COLO668 (cell line): ENCODE data around the gene TSPAN15.

Experiments used
- DNase-seq: peaks from one replicate; lab custom pipeline; 2025; ENCODE audit not compliant: unreplicated experiment; lab: John Stamatoyannopoulos, UW

Gene TSPAN15

GRCh38 chr10:69451209-69451783, at the start of gene TSPAN15:
Gene TSPAN15, plus strand, starts transcription at chr10:69451465. Its CDS starts 130 bp downstream, at chr10:69451595.
- peak; percentile 92 for DNase-seq

DNA sequence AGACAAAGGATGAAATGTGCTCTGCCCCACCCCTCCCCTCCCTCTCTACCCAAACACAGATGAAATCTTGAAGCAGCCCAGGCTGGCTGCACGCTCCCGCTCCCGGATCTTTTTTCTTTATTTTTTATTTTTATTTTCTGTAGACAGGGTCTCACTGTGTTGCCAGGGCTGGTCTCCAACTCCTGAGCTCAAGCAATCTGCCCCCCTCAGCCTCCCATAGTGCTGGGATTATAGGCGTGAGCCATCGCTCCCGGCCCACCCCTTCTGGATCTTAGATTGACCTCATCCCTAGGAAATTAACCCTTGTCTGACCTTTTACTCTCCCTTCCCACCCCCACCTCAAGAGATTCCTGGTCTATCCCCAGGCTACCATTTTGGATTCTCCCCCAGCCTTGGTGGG, 48.9 kb upstream of the TSPAN15 start:
- no peak for DNase-seq

DNA sequence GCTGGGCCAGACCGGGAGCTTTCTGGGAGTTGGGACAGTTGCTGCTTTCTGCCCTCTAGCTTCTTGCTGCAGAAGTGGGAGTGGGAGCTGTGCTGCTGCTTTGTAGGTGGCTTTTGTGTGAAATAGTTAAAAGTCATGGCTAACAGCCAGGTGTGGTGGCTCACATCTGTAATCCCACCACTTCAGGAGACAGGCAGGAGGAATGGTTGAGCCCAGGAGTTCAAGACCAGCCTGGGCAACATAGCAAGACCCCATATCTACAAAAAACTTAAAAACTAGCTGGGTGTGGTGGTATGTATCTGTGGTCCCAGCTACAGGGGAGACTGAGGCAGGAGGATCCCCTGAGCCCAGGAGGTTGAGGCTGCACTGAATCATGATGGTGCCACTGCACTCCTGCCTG, 48.2 kb upstream of the TSPAN15 start:
- DNase-seq: no peak

GRCh38 chr10:69403519-69403918, 47.7 kb upstream of the TSPAN15 start:
- DNase-seq: no peak

- no peak for DNase-seq
Observed at GRCh38 chr10:69404786-69405185, 46.5 kb upstream of the TSPAN15 start.

GRCh38 chr10:69405221-69405620, 46.0 kb upstream of the TSPAN15 start:
- no peak for DNase-seq

GRCh38 chr10:69406302-69406811, 44.9 kb upstream of the TSPAN15 start:
- no peak for DNase-seq

- DNase-seq: no peak
Observed at GRCh38 chr10:69406816-69407580, 44.3 kb upstream of the TSPAN15 start.

GRCh38 chr10:69407621-69408301, 43.5 kb upstream of the TSPAN15 start:
- peak; percentile 2 for DNase-seq

GRCh38 chr10:69408318-69409175, 42.7 kb upstream of the TSPAN15 start:
- DNase-seq: peak; percentile 93

DNA sequence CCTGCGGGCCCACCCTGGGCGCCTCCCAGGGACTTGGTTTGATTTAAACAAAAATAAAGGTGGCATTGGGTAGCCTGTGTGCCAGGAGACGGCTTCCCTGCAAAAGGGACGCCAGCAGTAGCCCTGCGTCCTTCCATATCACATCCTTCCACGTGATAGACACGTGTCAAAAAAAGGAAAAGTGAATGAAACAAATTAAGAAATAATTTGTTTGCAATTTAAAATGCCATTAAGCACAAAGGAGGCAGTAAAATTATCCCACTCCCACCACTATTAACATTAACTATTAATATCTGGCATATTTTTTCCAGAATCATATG, 42.1 kb upstream of the TSPAN15 start:
- DNase-seq: no peak

DNA sequence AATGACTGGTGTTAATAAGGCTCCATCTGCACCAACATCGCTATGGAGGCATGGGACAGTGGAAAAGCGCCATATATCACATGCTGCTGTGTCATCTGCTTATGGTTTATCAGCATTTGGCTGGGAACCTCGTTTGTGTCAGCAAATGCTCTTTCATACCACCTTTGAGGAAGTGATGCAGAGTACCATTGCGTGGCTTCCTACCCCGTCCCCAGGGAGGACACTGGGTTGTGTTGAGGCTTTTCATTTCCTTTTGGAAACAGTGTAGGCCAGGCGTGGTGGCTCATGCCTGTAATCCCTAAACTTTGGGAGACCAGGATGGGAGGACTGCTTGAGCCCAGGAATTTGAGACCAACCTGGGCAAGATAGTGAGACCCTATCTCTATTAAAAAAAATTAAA, 41.3 kb upstream of the TSPAN15 start:
- DNase-seq: no peak

GRCh38 chr10:69410487-69410886, 40.8 kb upstream of the TSPAN15 start:
- DNase-seq: no peak

DNA sequence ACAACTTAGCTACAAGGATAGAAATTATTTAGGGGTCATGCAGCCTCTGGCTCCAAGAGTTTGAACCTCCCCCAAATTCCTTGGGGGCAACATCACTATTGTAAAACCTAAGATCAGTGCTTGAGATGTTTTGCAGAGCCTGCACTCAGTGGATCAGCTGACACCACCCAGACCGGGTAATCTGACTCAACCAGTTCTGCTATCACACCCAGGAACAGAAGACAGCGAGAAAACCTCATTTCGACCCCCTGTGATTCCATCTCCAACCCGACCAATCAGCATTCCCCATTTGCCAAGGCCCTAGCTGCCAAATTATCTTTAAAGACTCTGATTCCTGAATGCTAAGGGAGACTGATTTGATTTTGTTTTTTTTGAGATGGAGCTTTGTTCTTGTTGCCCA, 39.8 kb upstream of the TSPAN15 start:
- no peak for DNase-seq

DNA sequence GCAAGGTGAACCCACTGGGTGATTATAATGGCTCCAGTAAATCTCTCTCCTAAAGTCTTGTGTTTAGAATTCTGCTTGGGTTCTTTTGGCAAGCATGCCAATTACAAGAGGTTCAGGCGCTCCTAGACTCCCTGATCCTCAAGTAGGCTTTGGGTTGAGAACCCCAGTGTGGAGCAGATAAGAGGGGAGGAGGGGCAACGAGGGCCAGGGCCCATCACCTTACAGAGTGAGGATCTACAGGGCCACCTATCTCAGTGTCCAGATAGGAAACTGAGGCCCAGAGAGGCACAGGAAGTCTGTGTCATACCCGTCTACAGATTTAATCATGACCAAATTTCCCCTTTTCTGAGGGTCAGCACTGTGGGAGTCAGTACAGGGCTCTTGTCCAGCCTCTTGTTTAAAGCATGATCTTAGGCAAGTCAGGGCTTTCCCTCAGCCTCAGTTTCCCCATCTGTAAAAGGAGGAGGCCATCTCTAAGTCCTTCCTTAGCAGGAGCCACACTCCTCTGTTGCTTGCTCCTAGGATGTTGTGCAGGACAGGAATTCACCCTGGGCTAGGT, 39.0 kb upstream of the TSPAN15 start:
- no peak for DNase-seq

GRCh38 chr10:69413221-69413865, 37.9 kb upstream of the TSPAN15 start:
- peak; percentile 25 for DNase-seq

- DNase-seq: no peak
Observed at GRCh38 chr10:69414036-69415018, 36.9 kb upstream of the TSPAN15 start.

DNA sequence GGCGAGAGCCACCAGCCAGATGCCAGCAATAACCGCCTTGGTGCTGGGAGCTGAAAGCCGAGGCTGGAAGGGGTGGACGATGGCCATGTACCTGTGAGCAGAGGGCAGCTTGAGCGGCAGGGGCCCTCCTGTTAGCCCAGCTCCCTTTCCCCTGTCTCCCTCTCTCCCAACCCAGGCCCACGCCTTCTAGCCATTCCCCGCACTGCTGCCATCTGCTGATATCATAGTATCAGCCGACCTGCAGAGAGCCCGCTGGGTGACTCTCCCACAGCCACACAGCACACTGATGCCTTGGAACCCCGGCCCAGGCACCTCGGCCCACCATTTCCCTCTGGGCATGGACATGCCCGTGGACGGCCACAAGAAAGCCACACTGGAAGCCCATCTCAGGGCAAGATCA, 36.2 kb upstream of the TSPAN15 start:
- no peak for DNase-seq

DNA sequence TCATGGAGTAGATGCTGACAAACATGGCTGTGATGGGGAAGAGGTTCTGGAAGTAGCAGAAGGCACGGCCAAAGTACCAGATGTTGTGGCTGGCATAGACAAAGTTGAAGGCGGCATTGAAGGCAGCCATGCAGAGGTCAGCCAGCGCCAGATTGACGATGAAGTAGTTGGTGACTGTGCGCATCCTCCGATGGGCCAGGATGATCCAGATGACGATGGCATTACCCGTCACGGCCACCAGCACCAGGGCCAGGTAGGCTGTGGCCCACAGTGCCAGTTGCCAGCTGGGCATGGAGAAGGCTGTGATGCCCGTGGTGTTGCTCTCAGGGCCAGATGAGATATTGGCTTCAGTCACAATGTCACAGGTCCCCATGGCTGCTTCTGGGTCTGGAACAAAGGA, 35.3 kb upstream of the TSPAN15 start:
- DNase-seq: no peak
